SJSA1 (cell line): ENCODE results near the gene SEC14L3. TPM values are rescaled to one million over a fixed set of nuclear protein-coding genes. Genes with fewer than 3 reads are reported as not detected.

ENCODE experiments used
- DNase-seq, 2 experiments: peaks; one replicate each; pipeline ENCODE4 v3.0.0-alpha.2; 2015 to 2020; ENCODE audit warnings: low spot score in 2 of 2, low read depth in 1 of 2
- H3K27ac ChIP-seq: fragments of 250-450 bp; sonication (Bioruptor Pico); 2 replicates; pipeline ENCODE4 v1.5.1; 2020; ENCODE audit warnings: mild to moderate bottlenecking, moderate library complexity
- H3K27me3 ChIP-seq: fragments of 250-450 bp; sonication (Bioruptor Pico); replicated peaks from 2 replicates; pipeline ENCODE4 v1.5.1; 2020; ENCODE audit warnings: mild to moderate bottlenecking, moderate library complexity
- H3K36me3 ChIP-seq: fragments of 250-450 bp; sonication (Bioruptor Pico); 2 replicates; pipeline ENCODE4 v1.5.1; 2020; ENCODE audit warnings: mild to moderate bottlenecking
- H3K4me1 ChIP-seq: fragments of 250-450 bp; sonication (Bioruptor Pico); replicated peaks from 2 replicates; pipeline ENCODE4 v1.6.1; 2021; ENCODE audit warnings: mild to moderate bottlenecking
- H3K4me3 ChIP-seq: fragments of 250-450 bp; sonication (Bioruptor Pico); 2 replicates; pipeline ENCODE4 v1.5.1; 2020; ENCODE audit warnings: mild to moderate bottlenecking
- H3K9me3 ChIP-seq: fragments of 250-450 bp; sonication (Bioruptor Pico); replicated peaks from 2 replicates; pipeline ENCODE4 v1.5.1; 2020; ENCODE audit warnings: mild to moderate bottlenecking
- total RNA-seq: library from RNA; depleted of rRNA; stranded (reverse); fragments of >200 nt; shearing (Covaris generic); gene quantifications from 2 replicates; pipeline ENCODE4 v1.2.3, GENCODE V29; 2014; rRNA removed

Gene SEC14L3
- total RNA-seq: not detected in 2 replicates

DNA sequence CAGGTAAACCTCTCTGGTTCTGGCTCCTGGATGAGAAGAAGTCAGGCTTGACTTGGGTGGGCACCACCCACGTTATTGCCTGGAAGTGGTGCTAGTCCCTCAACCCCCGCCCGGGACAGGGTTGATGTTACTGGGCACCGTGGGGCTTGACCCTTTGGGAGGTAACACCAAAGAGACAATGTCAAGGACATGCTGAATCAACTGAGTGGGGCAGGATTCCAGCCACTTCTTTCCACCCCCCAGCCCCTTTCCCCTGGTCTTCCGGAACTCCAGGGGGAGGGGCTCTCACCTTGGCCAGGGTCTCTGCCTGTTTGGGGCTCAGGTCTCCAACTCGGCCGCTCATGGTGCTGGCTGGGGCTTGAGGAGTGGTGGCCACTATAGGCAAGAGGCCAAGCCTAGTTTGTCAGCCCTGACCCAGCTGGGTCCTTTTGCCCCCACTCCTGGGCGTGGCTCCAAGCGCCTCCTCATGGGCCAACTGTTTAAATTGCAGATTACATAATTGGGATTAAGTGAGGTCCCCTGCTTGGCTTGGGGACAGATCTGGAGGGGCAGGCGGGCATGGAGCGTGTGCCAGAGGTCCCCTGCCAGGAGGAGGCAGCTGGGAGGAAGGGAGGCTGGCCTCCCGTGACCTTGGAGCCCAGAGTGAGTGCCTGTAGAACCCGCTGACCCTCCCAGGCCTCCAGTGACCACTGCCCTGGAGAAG, at the start of gene SEC14L3:
TSS of gene SEC14L3 (minus strand) at position 402 of the 703 bp plus-strand sequence. CDS start at position 343, 59 bp downstream.
- H3K27me3 ChIP-seq: peaks cover 16% of the 10 kb centered on the region

GRCh38 chr22:30519842-30520425, 48.1 kb upstream of the SEC14L3 start:
- H3K27ac ChIP-seq: no peak overlapping the region
- no peak for DNase-seq
- H3K4me1 ChIP-seq: no peaks in the 10 kb centered on the region
- H3K9me3 ChIP-seq: no peaks in the 10 kb centered on the region
- H3K4me3 ChIP-seq: no peak overlapping the region
- H3K27me3 ChIP-seq: peaks cover 27% of the 10 kb centered on the region
- no peaks in the 10 kb centered on the region for H3K36me3 ChIP-seq

More for the DNA sequence above, at the start of gene SEC14L3:
- Histone ChIP-seq H3K36me3 (no peaks in the 10 kb centered on the region), H3K9me3 (no peaks in the 10 kb centered on the region), H3K4me1 (no peaks in the 10 kb centered on the region), H3K27ac (no peak within 1 kb of the TSS), H3K4me3 (no peak within 1 kb of the TSS)
- DNase-seq: no peak

DNA sequence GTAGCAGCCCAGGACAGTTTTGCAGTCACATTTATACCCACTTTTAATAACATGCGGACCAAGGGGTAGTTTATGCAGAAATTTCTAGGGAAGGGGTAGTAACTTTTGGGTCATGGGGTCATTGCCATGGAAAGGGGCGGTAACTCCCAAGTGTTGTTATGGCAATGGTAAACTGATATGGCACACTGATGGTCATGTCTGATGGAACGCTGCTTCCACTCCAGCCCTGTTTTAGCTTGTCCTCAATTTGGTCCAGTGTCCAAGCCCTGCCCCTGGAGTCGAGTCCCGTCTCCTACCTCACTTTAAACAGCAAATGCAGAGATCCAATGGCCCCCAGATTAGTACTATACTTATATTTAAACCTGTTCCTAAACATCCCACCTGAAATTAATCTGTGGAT, 44.9 kb upstream of the SEC14L3 start:
- H3K27me3 ChIP-seq: peaks cover 18% of the 10 kb centered on the region
- H3K27ac ChIP-seq: no peak overlapping the region
- H3K4me1 ChIP-seq: no peaks in the 10 kb centered on the region
- H3K4me3 ChIP-seq: no peak overlapping the region
- no peak for DNase-seq
- H3K9me3 ChIP-seq: peaks cover 4% of the 10 kb centered on the region; the same call in 1 of the 2 replicates
- no peaks in the 10 kb centered on the region for H3K36me3 ChIP-seq

- no peak overlapping the region for H3K4me3 ChIP-seq
- no peaks in the 10 kb centered on the region for H3K4me1 ChIP-seq
- H3K27me3 ChIP-seq: peaks cover 18% of the 10 kb centered on the region
- no peak overlapping the region for H3K27ac ChIP-seq
- no peak for DNase-seq
- H3K36me3 ChIP-seq: no peaks in the 10 kb centered on the region
- H3K9me3 ChIP-seq: peaks cover 4% of the 10 kb centered on the region; the same call in 1 of the 2 replicates
Measured at GRCh38 chr22:30516273-30516672, 44.5 kb upstream of the SEC14L3 start.

DNA sequence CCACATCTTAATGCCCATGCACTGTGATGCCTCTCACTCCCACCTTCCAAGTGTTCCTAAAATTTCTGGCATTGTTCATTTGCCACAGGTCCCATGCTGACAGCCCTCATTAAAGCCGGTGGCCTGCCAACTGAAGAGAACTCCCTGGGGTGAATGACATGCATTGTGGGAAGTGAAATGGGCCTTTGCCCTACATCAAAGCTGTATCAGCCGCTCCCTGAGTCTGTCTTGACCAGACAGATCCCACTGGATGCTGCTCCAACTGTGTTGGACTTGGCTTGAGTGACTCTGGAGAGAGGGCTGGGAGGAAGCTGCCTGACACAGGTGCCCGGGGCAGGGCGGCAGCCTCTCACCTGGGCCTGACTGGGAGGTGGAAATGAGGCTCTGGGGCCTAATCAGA, 42.4 kb upstream of the SEC14L3 start:
- Histone ChIP-seq H3K27ac (no peak overlapping the region), H3K27me3 (peaks cover 21% of the 10 kb centered on the region), H3K4me1 (no peaks in the 10 kb centered on the region), H3K36me3 (no peaks in the 10 kb centered on the region), H3K4me3 (no peak overlapping the region), H3K9me3 (peaks cover 4% of the 10 kb centered on the region; the same call in 1 of the 2 replicates)
- DNase-seq: no peak

DNA sequence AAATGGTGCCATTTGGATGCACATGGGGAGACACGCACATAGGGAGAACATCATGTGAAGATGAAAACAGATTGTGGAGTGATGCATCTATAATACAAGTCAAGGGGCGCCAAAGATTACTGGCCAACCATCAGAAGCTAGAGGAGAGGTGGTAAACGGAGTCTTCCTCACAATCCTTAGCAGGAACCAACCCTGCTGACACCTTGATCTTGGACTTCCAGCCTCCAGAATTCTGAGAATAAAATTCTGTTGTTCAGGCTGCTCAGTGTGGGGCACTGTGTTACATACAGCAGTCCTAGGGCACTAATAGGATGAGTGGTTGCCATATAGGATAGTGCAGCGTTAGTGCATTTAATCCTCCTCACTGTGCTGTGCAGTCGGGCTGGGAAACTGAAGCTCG, 41.6 kb upstream of the SEC14L3 start:
- Histone ChIP-seq H3K27me3 (peaks cover 17% of the 10 kb centered on the region), H3K9me3 (peaks cover 4% of the 10 kb centered on the region; the same call in 1 of the 2 replicates), H3K36me3 (no peaks in the 10 kb centered on the region), H3K4me3 (no peak overlapping the region), H3K27ac (no peak overlapping the region), H3K4me1 (no peaks in the 10 kb centered on the region)
- DNase-seq: no peak

DNA sequence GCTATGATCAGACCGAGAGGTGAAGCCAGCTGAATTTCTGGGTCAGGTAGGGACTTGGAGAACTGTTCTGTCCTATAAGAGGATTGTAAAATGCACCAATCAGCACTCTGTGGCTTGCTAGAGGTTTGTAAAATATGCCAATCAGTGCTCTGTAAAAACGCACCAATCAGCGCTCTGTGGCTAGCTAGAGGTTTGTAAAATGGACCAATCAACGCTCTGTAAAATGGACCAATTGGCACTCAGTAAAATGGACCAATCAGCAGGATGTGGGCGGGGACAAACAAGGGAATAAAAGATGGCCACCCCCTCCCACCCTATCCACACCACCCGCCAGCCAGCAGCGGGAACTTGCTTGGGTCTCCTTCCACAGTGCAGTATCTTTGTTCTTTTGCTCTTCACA, 40.1 kb upstream of the SEC14L3 start:
- Histone ChIP-seq H3K36me3 (no peaks in the 10 kb centered on the region), H3K4me3 (no peak overlapping the region), H3K27ac (no peak overlapping the region), H3K9me3 (peaks cover 4% of the 10 kb centered on the region; the same call in 1 of the 2 replicates), H3K4me1 (no peaks in the 10 kb centered on the region), H3K27me3 (peaks cover 18% of the 10 kb centered on the region)
- no peak for DNase-seq

DNA sequence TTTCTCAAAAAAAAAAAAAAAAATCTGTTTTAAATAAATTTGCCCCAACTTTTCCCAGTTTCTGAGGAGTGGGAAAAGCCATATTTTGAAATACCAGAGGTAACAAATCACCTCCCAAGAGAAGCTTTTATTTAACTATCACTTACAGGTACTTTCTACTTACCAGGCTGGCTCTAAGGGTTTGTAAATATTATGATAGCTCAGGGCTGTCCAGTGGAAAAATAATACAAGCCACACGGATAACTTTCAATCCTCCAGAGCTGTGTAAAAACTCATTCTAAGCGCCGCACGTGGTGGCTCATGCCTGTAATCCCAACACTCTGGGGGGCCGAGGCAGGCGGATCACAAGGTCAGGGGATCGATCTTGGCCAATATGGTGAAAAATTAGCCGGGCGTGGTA, 39.3 kb upstream of the SEC14L3 start:
- no peaks in the 10 kb centered on the region for H3K36me3 ChIP-seq
- H3K4me3 ChIP-seq: no peak overlapping the region
- peaks cover 24% of the 10 kb centered on the region for H3K27me3 ChIP-seq
- no peak for DNase-seq
- H3K4me1 ChIP-seq: no peaks in the 10 kb centered on the region
- no peak overlapping the region for H3K27ac ChIP-seq
- H3K9me3 ChIP-seq: peaks cover 4% of the 10 kb centered on the region; the same call in 1 of the 2 replicates

GRCh38 chr22:30508216-30508615, 36.4 kb upstream of the SEC14L3 start:
- Histone ChIP-seq H3K4me1 (no peaks in the 10 kb centered on the region), H3K27ac (no peak overlapping the region), H3K36me3 (no peaks in the 10 kb centered on the region), H3K27me3 (peaks cover 45% of the 10 kb centered on the region), H3K9me3 (peaks cover under 1% of the 10 kb centered on the region; the same call in 1 of the 2 replicates), H3K4me3 (no peak overlapping the region)
- DNase-seq: no peak

DNA sequence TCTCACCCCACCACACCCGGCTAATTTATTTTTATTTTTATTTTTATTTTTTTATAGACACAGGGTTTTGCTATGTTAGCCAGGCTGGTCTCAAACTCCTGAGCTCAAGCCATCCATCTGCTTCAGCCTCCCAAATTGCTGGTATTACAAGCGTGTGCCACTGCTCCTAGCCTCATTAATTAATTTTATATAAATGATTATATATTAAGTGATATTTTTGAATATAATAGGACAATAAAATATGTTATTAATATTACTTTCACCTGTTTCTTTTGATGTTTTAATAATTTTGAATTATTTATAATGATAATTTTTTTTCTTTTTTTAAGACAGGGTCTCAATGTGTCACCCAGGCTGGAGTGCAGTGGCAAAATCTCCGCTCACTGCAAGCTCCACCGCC, 35.9 kb upstream of the SEC14L3 start:
- no peak for DNase-seq
- Histone ChIP-seq H3K4me3 (no peak overlapping the region), H3K27me3 (peaks cover 48% of the 10 kb centered on the region)

DNA sequence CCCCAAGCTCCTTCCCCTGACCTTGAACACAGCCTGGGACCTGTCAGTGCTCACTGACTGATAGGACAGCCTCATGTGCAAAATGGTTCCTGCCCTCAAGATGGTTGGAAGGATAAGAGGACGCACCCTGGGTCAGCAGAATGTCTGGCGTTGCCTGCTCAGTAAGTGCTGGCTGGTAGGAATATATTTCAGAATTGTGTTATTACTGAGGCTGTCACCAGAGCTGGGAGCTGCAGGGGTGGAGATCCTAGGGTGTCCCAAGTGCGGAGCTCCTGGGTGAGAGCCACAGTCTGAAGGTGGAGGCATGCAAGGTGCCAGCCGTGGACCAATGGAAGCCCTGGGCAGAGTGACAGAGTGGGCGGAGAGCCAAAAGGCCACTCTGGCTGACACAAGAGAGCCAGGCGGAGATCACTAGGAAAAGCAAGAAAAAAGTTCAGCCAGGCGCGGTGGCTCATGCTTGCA, 34.7 kb upstream of the SEC14L3 start:
- H3K9me3 ChIP-seq: no peaks in the 10 kb centered on the region
- no peak for DNase-seq
- no peak overlapping the region for H3K4me3 ChIP-seq
- no peaks in the 10 kb centered on the region for H3K36me3 ChIP-seq
- H3K4me1 ChIP-seq: no peaks in the 10 kb centered on the region
- peaks cover 56% of the 10 kb centered on the region for H3K27me3 ChIP-seq
- no peak overlapping the region for H3K27ac ChIP-seq

More for the DNA sequence above, 35.9 kb upstream of the SEC14L3 start:
- no peak overlapping the region for H3K27ac ChIP-seq
- no peaks in the 10 kb centered on the region for H3K36me3 ChIP-seq
- no peaks in the 10 kb centered on the region for H3K4me1 ChIP-seq
- H3K9me3 ChIP-seq: no peaks in the 10 kb centered on the region; the same call in 1 of the 2 replicates

GRCh38 chr22:30503551-30503950, 31.7 kb upstream of the SEC14L3 start:
- Histone ChIP-seq H3K27me3 (peaks cover 61% of the 10 kb centered on the region), H3K4me3 (no peak overlapping the region), H3K27ac (no peak overlapping the region), H3K36me3 (no peaks in the 10 kb centered on the region), H3K4me1 (no peaks in the 10 kb centered on the region), H3K9me3 (no peaks in the 10 kb centered on the region)
- no peak for DNase-seq

- Histone ChIP-seq H3K27me3 (peaks cover 61% of the 10 kb centered on the region), H3K4me1 (no peaks in the 10 kb centered on the region), H3K36me3 (no peaks in the 10 kb centered on the region), H3K9me3 (no peaks in the 10 kb centered on the region), H3K27ac (no peak overlapping the region), H3K4me3 (no peak overlapping the region)
- DNase-seq: no peak
Measured at GRCh38 chr22:30502911-30503310, 31.1 kb upstream of the SEC14L3 start.

- no peaks in the 10 kb centered on the region for H3K9me3 ChIP-seq
- peaks cover 60% of the 10 kb centered on the region for H3K27me3 ChIP-seq
- no peak overlapping the region for H3K27ac ChIP-seq
- no peak for DNase-seq
- H3K4me1 ChIP-seq: no peaks in the 10 kb centered on the region
- no peak overlapping the region for H3K4me3 ChIP-seq
- H3K36me3 ChIP-seq: no peaks in the 10 kb centered on the region
Measured at GRCh38 chr22:30502153-30502552, 30.3 kb upstream of the SEC14L3 start.
